ENCODE data around the gene B3GALT2. TPM values are rescaled to one million over a fixed set of nuclear protein-coding genes. Genes with fewer than 3 reads are reported as not detected.

The B3GALT2 gene
- total and polyA plus RNA-seq, 4 donors = 0.24 to 8.8 (median 0.71) TPM

DNA sequence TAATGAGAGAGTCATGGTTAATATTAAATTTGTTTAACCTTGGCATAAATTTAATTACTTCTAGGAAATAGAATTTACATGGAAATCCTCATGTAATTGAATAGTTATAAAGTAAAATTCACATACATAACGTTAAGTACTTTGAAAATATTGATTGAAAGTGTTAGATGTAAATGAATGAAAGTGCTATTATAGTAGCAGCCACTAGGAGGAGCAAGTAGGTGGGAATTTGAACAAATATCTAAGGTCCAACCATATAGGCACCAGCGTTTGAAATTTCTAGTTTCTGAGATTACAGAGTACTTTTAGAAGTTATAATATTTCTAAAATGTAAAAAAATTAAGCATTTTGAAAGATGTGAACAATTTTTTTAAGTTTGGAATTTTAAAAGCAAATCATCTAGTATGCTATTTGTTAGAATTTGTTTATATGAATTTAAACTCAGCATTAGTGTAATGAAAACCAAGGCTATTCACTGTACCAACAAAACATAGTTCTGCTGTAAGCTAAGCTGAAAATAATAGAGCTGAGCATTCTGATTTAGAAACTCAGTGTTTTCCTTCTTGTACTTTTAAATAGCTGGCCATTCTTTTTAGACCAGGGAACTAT lies 3.3 kb downstream of the B3GALT2 start:
- ATAC-seq (ENCODE audit: insufficient read depth, low FRiP score) = peak; percentile 81
- Histone ChIP-seq H3K27ac (ENCODE audit: low read depth in 1 of 2, low read length in 1 of 2) (no peak overlapping the region), H3K4me3 (no peak overlapping the region), H3K9me3 (ENCODE audit: control insufficient read depth in 4 of 4, insufficient read depth in 3 of 4, low read length in 3 of 4) (no peaks in the 10 kb centered on the region), H3K27me3 (ENCODE audit: control insufficient read depth in 3 of 3, insufficient read depth in 3 of 3, low read length in 2 of 3) (no peaks in the 10 kb centered on the region), H3K9ac (ENCODE audit: insufficient read depth in 1 of 2, low read length in 2 of 2) (peak overlapping the region in 1 of 2 donors; percentile 97), H3K36me3 (ENCODE audit: control insufficient read depth in 4 of 4, insufficient read depth in 4 of 4, low read length in 4 of 4) (peaks cover 0 to 13% (median 4%) of the 10 kb centered on the region in 4 donors), H3K4me1 (ENCODE audit: control insufficient read depth in 5 of 5, insufficient read depth in 5 of 5, low read length in 5 of 5) (peaks cover 0 to 39% (median 6%) of the 10 kb centered on the region in 5 donors)
- DNase-seq = peak in 2 of 3 donors; percentile 85 to 88
- TF ChIP-seq, protein P1, sequence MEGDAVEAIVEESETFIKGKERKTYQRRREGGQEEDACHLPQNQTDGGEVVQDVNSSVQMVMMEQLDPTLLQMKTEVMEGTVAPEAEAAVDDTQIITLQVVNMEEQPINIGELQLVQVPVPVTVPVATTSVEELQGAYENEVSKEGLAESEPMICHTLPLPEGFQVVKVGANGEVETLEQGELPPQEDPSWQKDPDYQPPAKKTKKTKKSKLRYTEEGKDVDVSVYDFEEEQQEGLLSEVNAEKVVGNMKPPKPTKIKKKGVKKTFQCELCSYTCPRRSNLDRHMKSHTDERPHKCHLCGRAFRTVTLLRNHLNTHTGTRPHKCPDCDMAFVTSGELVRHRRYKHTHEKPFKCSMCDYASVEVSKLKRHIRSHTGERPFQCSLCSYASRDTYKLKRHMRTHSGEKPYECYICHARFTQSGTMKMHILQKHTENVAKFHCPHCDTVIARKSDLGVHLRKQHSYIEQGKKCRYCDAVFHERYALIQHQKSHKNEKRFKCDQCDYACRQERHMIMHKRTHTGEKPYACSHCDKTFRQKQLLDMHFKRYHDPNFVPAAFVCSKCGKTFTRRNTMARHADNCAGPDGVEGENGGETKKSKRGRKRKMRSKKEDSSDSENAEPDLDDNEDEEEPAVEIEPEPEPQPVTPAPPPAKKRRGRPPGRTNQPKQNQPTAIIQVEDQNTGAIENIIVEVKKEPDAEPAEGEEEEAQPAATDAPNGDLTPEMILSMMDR (IDR thresholded peaks at IDR 0.05; ENCODE audit: control extremely low read depth, extremely low read depth) = peak; percentile 76
- 1 to 2% methylated on average over 2 of the region's 2 CpGs for WGBS, 2 donors

DNA sequence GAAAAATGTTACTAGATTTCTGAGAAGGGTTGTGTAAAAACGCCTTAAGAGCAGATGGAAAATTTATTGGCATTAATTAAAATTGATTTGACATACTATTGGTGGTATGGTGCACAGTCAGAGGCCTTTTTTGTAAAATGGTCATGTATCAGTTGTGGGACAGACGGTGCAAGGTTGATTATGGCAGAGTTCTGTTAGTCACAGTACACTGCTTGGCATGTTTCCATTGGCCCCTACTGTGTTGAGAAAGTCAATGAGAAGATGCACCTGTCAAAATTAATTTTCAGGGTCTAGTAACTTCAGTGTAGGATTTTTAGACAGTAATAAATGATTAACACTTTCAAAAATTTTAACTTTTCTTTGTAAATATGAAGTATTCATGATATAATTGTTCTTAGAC lies 4.4 kb downstream of the B3GALT2 start:
- H3K27ac ChIP-seq (ENCODE audit: low read depth in 1 of 2, low read length in 1 of 2) = no peak overlapping the region
- H3K36me3 ChIP-seq (ENCODE audit: control insufficient read depth in 4 of 4, insufficient read depth in 4 of 4, low read length in 4 of 4) = peaks cover 0 to 13% (median 4%) of the 10 kb centered on the region in 4 donors
- DNase-seq (peak in 1 of 3 donors; percentile 24), ATAC-seq (ENCODE audit: insufficient read depth, low FRiP score) (no peak)
- no peaks in the 10 kb centered on the region for H3K9me3 ChIP-seq (ENCODE audit: control insufficient read depth in 4 of 4, insufficient read depth in 3 of 4, low read length in 3 of 4)
- no peak overlapping the region for H3K9ac ChIP-seq (ENCODE audit: insufficient read depth in 1 of 2, low read length in 2 of 2)
- TF ChIP-seq, protein P1 (IDR thresholded peaks at IDR 0.05; ENCODE audit: control extremely low read depth, extremely low read depth) = no peak
- WGBS, 2 donors = 68 to 75% methylated on average over 2 of the region's 2 CpGs
- H3K4me3 ChIP-seq = no peak overlapping the region
- no peaks in the 10 kb centered on the region for H3K27me3 ChIP-seq (ENCODE audit: control insufficient read depth in 3 of 3, insufficient read depth in 3 of 3, low read length in 2 of 3)
- peaks cover 0 to 27% (median 6%) of the 10 kb centered on the region in 5 donors for H3K4me1 ChIP-seq (ENCODE audit: control insufficient read depth in 5 of 5, insufficient read depth in 5 of 5, low read length in 5 of 5)

DNA sequence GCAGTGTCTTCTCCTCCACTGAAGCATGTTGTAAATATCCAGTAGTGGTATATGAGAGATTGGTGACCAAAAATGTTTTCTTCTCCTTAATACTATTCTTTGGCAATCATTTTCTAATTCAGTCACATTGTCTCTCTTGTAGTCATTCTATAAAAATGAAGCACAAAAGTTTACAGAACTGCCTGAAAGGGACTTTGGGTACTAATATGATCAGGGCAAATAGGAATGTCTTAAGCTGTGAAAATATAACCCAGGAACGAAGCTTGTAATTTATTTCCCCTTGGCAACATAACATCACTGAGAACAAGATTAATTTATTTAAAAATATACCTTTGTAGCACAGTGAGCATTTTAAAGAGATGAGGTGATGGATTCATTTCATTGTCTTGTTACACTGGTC lies 4.9 kb downstream of the B3GALT2 start:
- Histone ChIP-seq H3K36me3 (ENCODE audit: control insufficient read depth in 4 of 4, insufficient read depth in 4 of 4, low read length in 4 of 4) (peaks cover 0 to 13% (median 4%) of the 10 kb centered on the region in 4 donors), H3K27ac (ENCODE audit: low read depth in 1 of 2, low read length in 1 of 2) (no peak overlapping the region), H3K4me1 (ENCODE audit: control insufficient read depth in 5 of 5, insufficient read depth in 5 of 5, low read length in 5 of 5) (peaks cover 0 to 24% (median 6%) of the 10 kb centered on the region in 5 donors), H3K4me3 (no peak overlapping the region), H3K9ac (ENCODE audit: insufficient read depth in 1 of 2, low read length in 2 of 2) (peak overlapping the region in 1 of 2 donors; percentile 14), H3K27me3 (ENCODE audit: control insufficient read depth in 3 of 3, insufficient read depth in 3 of 3, low read length in 2 of 3) (no peaks in the 10 kb centered on the region), H3K9me3 (ENCODE audit: control insufficient read depth in 4 of 4, insufficient read depth in 3 of 4, low read length in 3 of 4) (no peaks in the 10 kb centered on the region)
- TF ChIP-seq, protein P1 (IDR thresholded peaks at IDR 0.05; ENCODE audit: control extremely low read depth, extremely low read depth) = no peak
- ATAC-seq (ENCODE audit: insufficient read depth, low FRiP score) = no peak
- WGBS, 2 donors = 46 to 72% methylated on average over 1 of the region's 1 CpG
- DNase-seq = no peak

Data from lung (tissue), 12 donors.